Lung (tissue), 12 donors: ENCODE measurements around the gene PTBP3. TPM values are rescaled to one million over a fixed set of nuclear protein-coding genes. Genes with fewer than 3 reads are reported as not detected.

Experiments
- ATAC-seq: fragments of 200-7000 bp; cut with Tn5 transposase; one replicate; pipeline ENCODE4 v1.9.1; 2020; ENCODE audit warnings: moderate number of reproducible peaks; ENCODE audit not compliant: insufficient read depth, low FRiP score
- DNase-seq, 3 donors: peaks; one replicate each; pipeline ENCODE4 v3.0.0-alpha.2; 2013 to 2017
- H3K27ac ChIP-seq, 2 donors: one replicate each; pipeline ENCODE4 v1.5.1; 2013; ENCODE audit warnings: mild to moderate bottlenecking in 2 of 2, moderate library complexity in 2 of 2, control low read depth in 1 of 2, inconsistent platforms in 1 of 2, low read depth in 1 of 2, low read length in 1 of 2
- H3K27me3 ChIP-seq, 3 donors: one replicate each; pipeline ENCODE4 v1.5.1; 2013; ENCODE audit warnings: low read length in 2 of 3; ENCODE audit not compliant: control insufficient read depth in 3 of 3, insufficient read depth in 3 of 3
- H3K36me3 ChIP-seq, 4 donors: one replicate each; pipeline ENCODE4 v1.5.1; 2013; ENCODE audit warnings: low read length in 4 of 4, mild to moderate bottlenecking in 1 of 4, moderate library complexity in 1 of 4; ENCODE audit not compliant: control insufficient read depth in 4 of 4, insufficient read depth in 4 of 4
- H3K4me1 ChIP-seq, 5 donors: one replicate each; pipeline ENCODE4 v1.5.1; 2013; ENCODE audit warnings: low read length in 5 of 5, mild to moderate bottlenecking in 2 of 5, moderate library complexity in 1 of 5; ENCODE audit not compliant: control insufficient read depth in 5 of 5, insufficient read depth in 5 of 5
- H3K4me3 ChIP-seq: one replicate; pipeline ENCODE4 v1.5.1; 2013; ENCODE audit warnings: mild to moderate bottlenecking, control low read depth, moderate library complexity
- H3K9ac ChIP-seq, 2 donors: one replicate each; pipeline ENCODE4 v1.5.1; 2013; ENCODE audit warnings: low read length in 2 of 2, control low read depth in 1 of 2; ENCODE audit not compliant: insufficient read depth in 1 of 2
- H3K9me3 ChIP-seq, 4 donors: one replicate each; pipeline ENCODE4 v1.5.1; 2013; ENCODE audit warnings: low read length in 3 of 4, mild to moderate bottlenecking in 1 of 4, moderate library complexity in 1 of 4; ENCODE audit not compliant: control insufficient read depth in 4 of 4, insufficient read depth in 3 of 4
- WGBS, 2 donors: extraction: QIAGEN DNeasy Blood & Tissue Kit; methylation state at CpG; one replicate each; pipeline ENCODE4 v1.1.7; 2013; 5-methylcytosine and 5-hydroxymethylcytosine counted together
- polyA plus RNA-seq, 2 donors: library from polyadenylated mRNA; stranded (reverse); fragments of 200-250 nt; gene quantifications; one replicate each; pipeline ENCODE4 v1.2.1, GENCODE V29; 2013
- total RNA-seq, 2 donors: library from RNA; depleted of rRNA in 1 of 2; stranded (reverse); fragments of >200 nt in 1 of 2; gene quantifications; one replicate each; pipeline ENCODE4 v1.2.1, GENCODE V29; 2014 to 2021
- TF ChIP-seq, protein P1 (sequence below): IDR thresholded peaks from 2 replicates; pipeline ENCODE4 v1.5.1; 2012; ENCODE audit warnings: mild to moderate bottlenecking; ENCODE audit errors: control extremely low read depth, extremely low read depth
- donor health status: control.
- donor health status: control.
- donor health status: Bipolar disorder and iron deficiency.
- donor health status: healthy.
- donor health status: DM: yes; HTN: yes; CAD: no.

PTBP3 gene
- total and polyA plus RNA-seq, 4 donors = 12.4 to 75.1 (median 46.8) TPM

DNA sequence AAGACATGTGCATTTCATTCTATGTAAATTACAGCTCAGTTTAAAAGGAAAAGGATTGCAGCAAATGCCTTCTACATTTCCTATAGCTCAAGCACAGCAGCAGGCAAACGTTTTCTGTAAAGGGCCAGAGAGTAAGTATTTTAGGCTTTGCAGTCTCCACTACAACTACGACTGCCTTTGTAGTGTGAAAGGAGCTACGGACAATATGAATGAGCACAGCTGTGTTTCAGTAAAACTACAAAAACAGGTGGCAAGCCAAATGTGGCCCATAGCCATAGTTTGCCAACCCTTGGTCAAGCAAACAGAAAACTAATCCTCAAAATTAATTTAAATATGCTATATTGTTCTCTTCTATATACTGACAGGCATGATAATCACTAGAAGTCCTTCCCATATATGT, 7.2 kb downstream of the PTBP3 start:
- H3K4me1 ChIP-seq = peaks cover 0 to 9% (median 4%) of the 10 kb centered on the region in 5 donors
- H3K36me3 ChIP-seq = peaks cover 0 to 4% (median under 1%) of the 10 kb centered on the region in 4 donors
- 48 to 53% methylated on average over 3 of the region's 3 CpGs for WGBS, 2 donors

DNA sequence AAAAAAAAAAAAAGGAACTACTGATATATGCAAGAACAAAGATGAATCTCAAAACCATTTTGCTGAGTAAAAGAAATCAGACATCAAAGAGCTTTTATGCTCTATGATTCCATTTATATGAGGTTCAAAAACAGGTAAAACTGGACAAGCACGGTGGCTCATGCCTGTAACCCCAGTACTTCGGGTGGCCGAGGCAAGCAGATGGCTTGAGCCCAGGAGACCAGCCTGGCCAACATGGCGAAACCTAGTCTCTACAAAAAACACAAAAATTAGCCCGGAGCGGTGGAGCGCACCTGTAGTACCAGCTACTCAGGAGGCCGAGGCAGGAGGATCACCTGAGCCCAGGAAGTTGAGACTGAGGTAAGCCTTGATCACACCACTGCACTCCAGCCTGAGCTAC, 7.8 kb downstream of the PTBP3 start:
- peaks cover 0 to 9% (median 4%) of the 10 kb centered on the region in 5 donors for H3K4me1 ChIP-seq
- H3K9ac ChIP-seq = no peak overlapping the region
- no peaks in the 10 kb centered on the region for H3K27me3 ChIP-seq
- H3K27ac ChIP-seq = no peak overlapping the region
- no peak overlapping the region for H3K4me3 ChIP-seq
- 76 to 90% methylated on average over 8 of the region's 8 CpGs for WGBS, 2 donors
- peaks cover 0 to 4% (median under 1%) of the 10 kb centered on the region in 4 donors for H3K36me3 ChIP-seq
- peaks cover 0 to 2% (median 0%) of the 10 kb centered on the region in 4 donors for H3K9me3 ChIP-seq
- TF ChIP-seq, protein P1, sequence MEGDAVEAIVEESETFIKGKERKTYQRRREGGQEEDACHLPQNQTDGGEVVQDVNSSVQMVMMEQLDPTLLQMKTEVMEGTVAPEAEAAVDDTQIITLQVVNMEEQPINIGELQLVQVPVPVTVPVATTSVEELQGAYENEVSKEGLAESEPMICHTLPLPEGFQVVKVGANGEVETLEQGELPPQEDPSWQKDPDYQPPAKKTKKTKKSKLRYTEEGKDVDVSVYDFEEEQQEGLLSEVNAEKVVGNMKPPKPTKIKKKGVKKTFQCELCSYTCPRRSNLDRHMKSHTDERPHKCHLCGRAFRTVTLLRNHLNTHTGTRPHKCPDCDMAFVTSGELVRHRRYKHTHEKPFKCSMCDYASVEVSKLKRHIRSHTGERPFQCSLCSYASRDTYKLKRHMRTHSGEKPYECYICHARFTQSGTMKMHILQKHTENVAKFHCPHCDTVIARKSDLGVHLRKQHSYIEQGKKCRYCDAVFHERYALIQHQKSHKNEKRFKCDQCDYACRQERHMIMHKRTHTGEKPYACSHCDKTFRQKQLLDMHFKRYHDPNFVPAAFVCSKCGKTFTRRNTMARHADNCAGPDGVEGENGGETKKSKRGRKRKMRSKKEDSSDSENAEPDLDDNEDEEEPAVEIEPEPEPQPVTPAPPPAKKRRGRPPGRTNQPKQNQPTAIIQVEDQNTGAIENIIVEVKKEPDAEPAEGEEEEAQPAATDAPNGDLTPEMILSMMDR = no peak
- no peak for DNase-seq
- no peak for ATAC-seq

More for the DNA sequence above, 7.2 kb downstream of the PTBP3 start:
- no peak for DNase-seq
- H3K9ac ChIP-seq = peak overlapping the region in 1 of 2 donors; percentile 60
- H3K27ac ChIP-seq = no peak overlapping the region
- no peak for ATAC-seq
- H3K9me3 ChIP-seq = peaks cover 0 to 2% (median 0%) of the 10 kb centered on the region in 4 donors
- no peaks in the 10 kb centered on the region for H3K27me3 ChIP-seq
- no peak overlapping the region for H3K4me3 ChIP-seq
- TF ChIP-seq, protein P1 = no peak

GRCh38 chr9:112325127-112325526, 8.3 kb downstream of the PTBP3 start:
- H3K9ac ChIP-seq = no peak overlapping the region
- peaks cover 0 to 4% (median under 1%) of the 10 kb centered on the region in 4 donors for H3K36me3 ChIP-seq
- TF ChIP-seq, protein P1 = no peak
- H3K27me3 ChIP-seq = no peaks in the 10 kb centered on the region
- no peak overlapping the region for H3K27ac ChIP-seq
- peaks cover 0 to 9% (median 4%) of the 10 kb centered on the region in 5 donors for H3K4me1 ChIP-seq
- H3K4me3 ChIP-seq = no peak overlapping the region
- DNase-seq (no peak), ATAC-seq (no peak)
- H3K9me3 ChIP-seq = peaks cover 0 to 2% (median 0%) of the 10 kb centered on the region in 4 donors
- 93% methylated on average over 10 of the region's 10 CpGs for WGBS, 2 donors

- H3K27me3 ChIP-seq = no peaks in the 10 kb centered on the region
- WGBS, 2 donors = 93% methylated on average over 3 of the region's 3 CpGs
- TF ChIP-seq, protein P1 = no peak
- no peak overlapping the region for H3K4me3 ChIP-seq
- H3K9ac ChIP-seq = no peak overlapping the region
- H3K4me1 ChIP-seq = peaks cover 0 to 9% (median 3%) of the 10 kb centered on the region in 5 donors
- H3K27ac ChIP-seq = no peak overlapping the region
- DNase-seq (no peak), ATAC-seq (no peak)
- H3K9me3 ChIP-seq = peaks cover 0 to 2% (median 0%) of the 10 kb centered on the region in 4 donors
- H3K36me3 ChIP-seq = peaks cover 0 to 4% (median under 1%) of the 10 kb centered on the region in 4 donors
Observed at GRCh38 chr9:112323378-112323854, 10.0 kb downstream of the PTBP3 start.
